Endothelial cell of umbilical vein (primary cell): ENCODE results near the gene CPNE5. TPM values are rescaled to one million over a fixed set of nuclear protein-coding genes. Genes with fewer than 3 reads are reported as not detected.

ENCODE experiments used
- BruUV-seq: library from RNA; stranded (reverse); fragments of 400-500 nt; replicated peaks from 2 replicates; lab custom pipeline; 2021; lab: Mats Ljungman, UMichigan
- CTCF ChIA-PET: fragments of 300-600, 350-600 bp; sonication (Branson Sonifier 250); formaldehyde crosslinking; loops from one replicate; lab custom pipeline; 2021; ENCODE audit warnings: antibody characterized with exemption, inconsistent platforms; lab: Charles Lee
- POLR2A ChIA-PET: fragments of 300-600, 350-600 bp; sonication (Branson Sonifier 250); formaldehyde crosslinking; loops from one replicate; lab custom pipeline; 2021; ENCODE audit warnings: antibody characterized with exemption, inconsistent platforms; lab: Charles Lee
- DNase-seq: peaks from one replicate; pipeline ENCODE4 v3.0.0-alpha.2; 2011; ENCODE audit warnings: low read depth, low spot score
- FAIRE-seq: peaks from 2 replicates; lab custom pipeline; 2011; peaks lifted over from hg19 to GRCh38; lab: Jason Lieb, UNC
- H2AFZ ChIP-seq: 2 replicates; pipeline ENCODE4 v1.6.0; 2012; ENCODE audit warnings: low read depth, low read length, control low read depth, inconsistent platforms
- H3K27ac ChIP-seq: 2 replicates; pipeline ENCODE4 v1.5.1; 2011; ENCODE audit warnings: low read depth, mild to moderate bottlenecking, control low read depth, low read length, moderate library complexity; ENCODE audit not compliant: insufficient read depth
- H3K27me3 ChIP-seq, 2 experiments: 2 replicates each; pipeline versions ENCODE4 v1.6.0 to v1.6.1; 2011; ENCODE audit warnings: low read length in 2 of 2, mixed read lengths in 1 of 2; ENCODE audit not compliant: control insufficient read depth in 2 of 2, insufficient read depth in 2 of 2
- H3K36me3 ChIP-seq, 2 experiments: 2 replicates in 1 of 2; 3 replicates in 1 of 2; pipeline ENCODE4 v1.5.1; 2011; ENCODE audit warnings: low read length in 2 of 2, mild to moderate bottlenecking in 1 of 2, moderate library complexity in 1 of 2; ENCODE audit not compliant: control insufficient read depth in 2 of 2, insufficient read depth in 2 of 2; ENCODE audit errors: extremely low read depth in 1 of 2
- H3K4me1 ChIP-seq: 3 replicates; pipeline ENCODE4 v1.5.1; 2011; ENCODE audit warnings: mild to moderate bottlenecking, low read length; ENCODE audit not compliant: control insufficient read depth, insufficient read depth; ENCODE audit errors: extremely low read depth
- H3K4me2 ChIP-seq: 2 replicates; pipeline ENCODE4 v1.6.1; 2011; ENCODE audit warnings: low read length, control low read depth, mixed read lengths; ENCODE audit not compliant: insufficient read depth
- H3K4me3 ChIP-seq, 3 experiments: fragments of 200-600 bp in 1 of 3; sonication (generic), shearing (Covaris generic) in 1 of 3; replicated peaks in 1 of 3; 2 replicates each; pipeline ENCODE4 v1.5.1; 2011 to 2016; ENCODE audit warnings: control low read depth in 3 of 3, low read length in 3 of 3, mild to moderate bottlenecking in 2 of 3, inconsistent platforms in 1 of 3, low read depth in 1 of 3, moderate library complexity in 1 of 3; ENCODE audit not compliant: insufficient read depth in 1 of 3
- H3K79me2 ChIP-seq: 2 replicates; pipeline ENCODE4 v1.6.0; 2012; ENCODE audit warnings: low read length, inconsistent platforms; ENCODE audit not compliant: control insufficient read depth, insufficient read depth
- H3K9ac ChIP-seq: replicated peaks from 2 replicates; pipeline ENCODE3; 2011; ENCODE audit warnings: low read length, control low read depth; ENCODE audit not compliant: insufficient read depth; ENCODE audit errors: extremely low read depth
- H3K9me1 ChIP-seq: replicated peaks from 3 replicates; pipeline ENCODE4 v1.6.0; 2011; ENCODE audit warnings: mild to moderate bottlenecking, low read length; ENCODE audit not compliant: control insufficient read depth, insufficient read depth; ENCODE audit errors: extremely low read depth
- H3K9me3 ChIP-seq: replicated peaks from 2 replicates; pipeline ENCODE4 v1.5.1; 2012; ENCODE audit warnings: low read length, inconsistent platforms; ENCODE audit not compliant: control insufficient read depth, insufficient read depth
- H4K20me1 ChIP-seq: replicated peaks from 2 replicates; pipeline ENCODE3; 2011; ENCODE audit warnings: mild to moderate bottlenecking, low read length; ENCODE audit not compliant: control insufficient read depth, insufficient read depth; ENCODE audit errors: extremely low read depth
- CTCF ChIP-seq, 2 donors: IDR thresholded peaks; 1 replicate in 1 of 2; 2 replicates in 1 of 2; pipeline ENCODE4 v1.5.1; 2011; ENCODE audit warnings: low read length in 2 of 2, mild to moderate bottlenecking in 2 of 2, moderate library complexity in 2 of 2, control low read depth in 1 of 2, inconsistent platforms in 1 of 2, low read depth in 1 of 2; ENCODE audit not compliant: insufficient read depth in 1 of 2; ENCODE audit errors: extremely low read depth in 1 of 2
- EZH2 ChIP-seq: IDR thresholded peaks from 2 replicates; pipeline ENCODE4 v1.6.1; 2012; ENCODE audit warnings: borderline replicate concordance, low read depth, mild to moderate bottlenecking, moderate library complexity, low read length, inconsistent platforms; ENCODE audit not compliant: severe bottlenecking
- FOS ChIP-seq: IDR thresholded peaks from 2 replicates; pipeline ENCODE4 v1.6.1; 2011; ENCODE audit warnings: mild to moderate bottlenecking, low read length, moderate library complexity, borderline replicate concordance; ENCODE audit not compliant: insufficient read depth
- GATA2 ChIP-seq: IDR thresholded peaks from 2 replicates; pipeline ENCODE4 v1.7.0; 2011; ENCODE audit warnings: low read depth, mild to moderate bottlenecking, moderate library complexity, mixed read lengths, low read length; ENCODE audit not compliant: insufficient read length, insufficient read depth
- JUN ChIP-seq: IDR thresholded peaks from 2 replicates; pipeline ENCODE4 v1.6.1; 2011; ENCODE audit warnings: borderline replicate concordance, low read depth; ENCODE audit not compliant: insufficient read length, insufficient read depth
- MYC ChIP-seq: IDR thresholded peaks from one replicate; pipeline ENCODE4 v1.6.1; 2011; ENCODE audit warnings: mild to moderate bottlenecking, low read depth, low read length
- POLR2A ChIP-seq: IDR thresholded peaks from 2 replicates; pipeline ENCODE4 v1.6.1; 2012; ENCODE audit warnings: low read depth, mild to moderate bottlenecking, control low read depth, low read length
- POLR2AphosphoS5 ChIP-seq: IDR thresholded peaks from 2 replicates; pipeline ENCODE4 v1.6.1; 2012; ENCODE audit warnings: low read depth, mild to moderate bottlenecking, control low read depth, low read length, moderate library complexity; ENCODE audit not compliant: insufficient read depth
- dilution Hi-C: fragments of 300-500 bp; cut with MboI; formaldehyde crosslinking; loops from one replicate; pipeline ENCODE4 v1.15.0; 2019; ENCODE audit warnings: low sequenced_read_pairs; ENCODE audit not compliant: extremely low pct_ligation_motif_present
- intact Hi-C: fragments of 100-400 bp; cut with micrococcal nuclease; formaldehyde crosslinking; loops from one replicate; pipeline ENCODE4 v1.10.0; 2022
- polyA plus RNA-seq, 4 experiments: library from polyadenylated mRNA; depleted of rRNA in 3 of 4; stranded (reverse) in 3 of 4; unstranded in 1 of 4; fragments of >200 nt; gene quantifications; 2 replicates each; pipeline versions ENCODE4 v1.2.1 to v1.2.3, GENCODE V29; 2011 to 2012; ENCODE audit warnings: missing spikeins in 1 of 4
- total RNA-seq: library from RNA; stranded (reverse); gene quantifications from 2 replicates; pipeline ENCODE4 v1.2.3, GENCODE V29; 2021
- TF ChIP-seq, protein P1 (sequence below): IDR thresholded peaks from 2 replicates; pipeline ENCODE4 v1.6.1; 2011; ENCODE audit not compliant: insufficient read depth, insufficient read length

CPNE5 gene
- total and polyA plus RNA-seq, 2 donors (not counting 3 experiments of a cell fraction or from before 2014, with no cell fraction given), result 18.8 to 49.4 TPM

DNA sequence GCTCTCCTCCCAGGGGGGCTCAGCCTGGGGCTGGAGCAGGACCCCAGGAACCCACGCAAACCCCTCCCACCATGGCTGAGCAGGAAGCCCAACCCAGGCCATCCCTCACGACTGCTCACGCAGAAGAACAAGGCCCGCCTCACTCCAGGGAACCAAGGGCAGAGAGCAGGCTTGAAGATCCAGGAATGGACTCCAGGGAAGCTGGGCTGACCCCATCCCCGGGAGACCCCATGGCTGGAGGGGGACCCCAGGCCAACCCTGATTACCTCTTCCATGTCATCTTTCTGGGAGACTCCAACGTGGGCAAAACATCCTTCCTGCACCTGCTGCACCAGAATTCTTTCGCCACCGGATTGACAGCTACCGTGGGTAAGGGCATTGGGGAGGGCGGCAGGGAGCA lies 116.9 kb downstream of the CPNE5 start:
- Histone ChIP-seq H3K4me3 (no peak overlapping the region), H3K9me3 (no peaks in the 10 kb centered on the region), H3K4me1 (no peaks in the 10 kb centered on the region), H3K27ac (no peak overlapping the region), H3K79me2 (no peaks in the 10 kb centered on the region), H2AFZ (no peak overlapping the region), H3K4me2 (no peak overlapping the region), H3K9me1 (no peaks in the 10 kb centered on the region), H3K9ac (no peak overlapping the region), H3K27me3 (no peaks in the 10 kb centered on the region), H4K20me1 (no peaks in the 10 kb centered on the region), H3K36me3 (no peaks in the 10 kb centered on the region)
- DNase-seq (no peak), FAIRE-seq (no peak)
- CTCF ChIA-PET, result interaction anchor here (0.7 to 5.9 kb wide), 7 partner anchors 11 to 107 kb away, joined by 3 to 79 read pairs (median 4); no protein-coding TSS in a partner anchor
- intact Hi-C loops, result no loop called here
- TF ChIP-seq, protein P1, sequence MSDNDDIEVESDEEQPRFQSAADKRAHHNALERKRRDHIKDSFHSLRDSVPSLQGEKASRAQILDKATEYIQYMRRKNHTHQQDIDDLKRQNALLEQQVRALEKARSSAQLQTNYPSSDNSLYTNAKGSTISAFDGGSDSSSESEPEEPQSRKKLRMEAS, result no peak
- TF ChIP-seq EZH2, result no peak
- TF ChIP-seq POLR2AphosphoS5, result no peak
- TF ChIP-seq CTCF (IDR thresholded peaks at IDR 0.05; ENCODE audit: extremely low read depth in 1 of 2, insufficient read depth in 1 of 2, low read depth in 1 of 2, low read length in 2 of 2), result no peak
- no peak for TF ChIP-seq FOS
- TF ChIP-seq GATA2, result no peak
- TF ChIP-seq JUN, result no peak
- TF ChIP-seq MYC, result no peak
- TF ChIP-seq POLR2A, result no peak
- POLR2A ChIA-PET, result no interaction called here
- dilution Hi-C loops, result no loop called here
- BruUV-seq, result no TSS peak
